GM10266 (cell line): ENCODE results near the gene ABCG1.

Experiments
- DNase-seq: peaks from one replicate; pipeline ENCODE4 v3.0.0; 2012; ENCODE audit errors: extremely low spot score
- TF ChIP-seq, protein P1 (sequence below): IDR thresholded peaks from 2 replicates; pipeline ENCODE4 v1.5.1; 2012; ENCODE audit warnings: mild to moderate bottlenecking, low read depth; ENCODE audit not compliant: control insufficient read depth, insufficient read depth; ENCODE audit errors: missing control alignments

ABCG1 gene

DNA sequence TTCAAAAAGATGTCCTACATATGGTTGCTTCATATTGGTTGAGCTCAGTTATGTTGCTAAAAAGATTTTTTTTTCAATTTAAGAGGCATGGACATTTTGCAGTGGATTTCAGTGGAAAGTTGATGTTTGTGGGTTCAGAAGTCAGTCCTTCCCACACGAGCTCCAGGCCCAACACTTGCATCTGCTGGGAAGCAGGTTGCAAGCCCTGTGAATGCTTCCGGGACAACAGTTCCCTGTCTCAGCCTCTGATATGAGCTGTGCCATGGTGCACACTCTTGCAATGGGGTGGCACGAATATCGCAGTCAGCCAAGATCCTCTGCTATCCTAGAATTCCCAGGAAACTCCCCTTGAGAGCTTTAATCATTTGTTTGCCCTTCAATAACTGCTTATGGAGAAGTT lies 30.3 kb upstream of the ABCG1 start:
- DNase-seq, result no peak
- TF ChIP-seq, protein P1, sequence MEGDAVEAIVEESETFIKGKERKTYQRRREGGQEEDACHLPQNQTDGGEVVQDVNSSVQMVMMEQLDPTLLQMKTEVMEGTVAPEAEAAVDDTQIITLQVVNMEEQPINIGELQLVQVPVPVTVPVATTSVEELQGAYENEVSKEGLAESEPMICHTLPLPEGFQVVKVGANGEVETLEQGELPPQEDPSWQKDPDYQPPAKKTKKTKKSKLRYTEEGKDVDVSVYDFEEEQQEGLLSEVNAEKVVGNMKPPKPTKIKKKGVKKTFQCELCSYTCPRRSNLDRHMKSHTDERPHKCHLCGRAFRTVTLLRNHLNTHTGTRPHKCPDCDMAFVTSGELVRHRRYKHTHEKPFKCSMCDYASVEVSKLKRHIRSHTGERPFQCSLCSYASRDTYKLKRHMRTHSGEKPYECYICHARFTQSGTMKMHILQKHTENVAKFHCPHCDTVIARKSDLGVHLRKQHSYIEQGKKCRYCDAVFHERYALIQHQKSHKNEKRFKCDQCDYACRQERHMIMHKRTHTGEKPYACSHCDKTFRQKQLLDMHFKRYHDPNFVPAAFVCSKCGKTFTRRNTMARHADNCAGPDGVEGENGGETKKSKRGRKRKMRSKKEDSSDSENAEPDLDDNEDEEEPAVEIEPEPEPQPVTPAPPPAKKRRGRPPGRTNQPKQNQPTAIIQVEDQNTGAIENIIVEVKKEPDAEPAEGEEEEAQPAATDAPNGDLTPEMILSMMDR, result no peak

DNA sequence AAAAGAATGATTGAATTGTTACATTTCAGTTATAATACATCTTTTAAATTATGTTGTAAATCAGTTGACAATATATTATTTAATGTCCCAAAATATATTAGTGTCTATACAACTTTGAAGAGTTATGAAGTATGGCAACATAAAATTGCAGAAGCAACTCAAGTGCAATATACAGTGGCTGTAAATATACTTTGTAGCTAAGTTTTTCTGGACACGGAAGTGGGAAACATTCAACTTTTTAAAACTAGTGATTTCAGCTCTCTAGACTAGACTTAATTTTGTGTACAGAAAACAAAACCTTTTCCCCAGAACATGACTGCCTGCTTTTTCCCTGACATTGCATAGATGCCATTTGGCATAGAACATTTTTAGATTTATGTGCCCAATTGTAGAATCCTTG lies 29.5 kb upstream of the ABCG1 start:
- TF ChIP-seq, protein P1, result no peak
- no peak for DNase-seq

DNA sequence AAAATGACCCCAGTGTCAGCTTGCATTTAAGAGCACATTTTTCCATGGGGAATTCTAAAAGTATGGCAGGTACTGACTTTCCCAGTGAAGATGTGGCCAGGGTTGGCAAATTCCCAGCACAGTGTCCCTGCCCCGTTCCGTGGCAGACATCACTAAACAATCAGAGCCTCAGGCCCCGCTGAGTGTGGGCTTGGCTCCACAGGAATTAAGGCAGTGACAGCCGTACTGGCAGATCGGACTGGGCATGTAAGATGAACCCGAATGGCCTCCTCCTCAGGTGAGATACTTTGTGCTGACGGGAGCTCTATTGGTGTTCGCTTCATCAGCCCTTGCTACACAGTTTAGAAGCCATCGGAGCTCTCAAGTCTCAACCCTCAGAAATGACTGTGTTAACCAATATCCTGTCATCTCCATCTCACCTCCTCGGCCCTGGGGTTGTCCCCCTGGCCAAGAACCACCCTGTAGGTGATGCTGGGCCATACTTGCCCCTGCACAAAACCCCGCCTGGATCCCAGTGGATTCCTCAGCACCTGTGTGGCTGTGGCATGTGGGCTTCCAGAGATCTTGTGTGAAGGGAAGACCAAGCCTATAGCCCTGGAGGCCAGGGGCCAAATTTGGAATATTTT lies 29.0 kb upstream of the ABCG1 start:
- DNase-seq, result no peak
- TF ChIP-seq, protein P1, result no peak

DNA sequence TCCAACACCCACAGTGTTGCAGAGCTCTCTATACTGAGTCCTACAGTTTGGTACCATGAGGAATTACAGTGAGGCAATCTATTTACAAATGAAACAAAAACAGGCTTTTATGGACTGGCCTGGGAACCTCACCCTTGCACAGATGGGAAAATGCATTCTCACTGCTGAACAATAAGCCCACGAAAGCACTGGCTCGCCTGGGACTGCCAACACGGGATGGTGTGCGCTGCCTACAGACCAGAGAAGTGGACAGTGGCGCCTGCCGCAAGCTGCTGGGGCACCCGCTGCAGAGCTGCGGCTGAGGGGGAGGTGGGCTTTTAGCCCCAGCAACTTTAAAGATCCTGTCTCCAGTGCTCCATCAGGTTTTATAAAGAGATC lies 28.5 kb upstream of the ABCG1 start:
- DNase-seq, result no peak

DNA sequence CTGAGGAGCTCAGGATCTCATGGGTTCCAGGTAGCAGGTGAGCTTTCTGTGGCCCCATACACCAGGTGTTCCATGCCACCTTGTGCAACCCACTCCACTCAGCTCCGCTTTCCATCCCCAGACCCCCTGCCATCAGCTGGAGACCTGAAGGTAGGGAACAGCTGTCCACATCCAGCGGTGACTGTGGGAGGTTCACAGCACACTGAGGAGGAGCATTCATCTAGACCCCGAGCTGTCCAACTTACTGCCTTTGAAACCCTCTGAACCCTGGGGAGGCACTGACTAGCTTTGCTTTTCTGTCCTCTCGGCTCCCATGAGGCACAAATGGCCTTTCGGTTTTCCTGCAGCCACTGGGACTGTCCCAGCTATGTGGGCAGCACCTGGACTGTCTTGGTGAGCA lies 27.9 kb upstream of the ABCG1 start:
- TF ChIP-seq, protein P1, result no peak
- no peak for DNase-seq

More for the DNA sequence above, 28.5 kb upstream of the ABCG1 start:
- TF ChIP-seq, protein P1, result no peak

DNA sequence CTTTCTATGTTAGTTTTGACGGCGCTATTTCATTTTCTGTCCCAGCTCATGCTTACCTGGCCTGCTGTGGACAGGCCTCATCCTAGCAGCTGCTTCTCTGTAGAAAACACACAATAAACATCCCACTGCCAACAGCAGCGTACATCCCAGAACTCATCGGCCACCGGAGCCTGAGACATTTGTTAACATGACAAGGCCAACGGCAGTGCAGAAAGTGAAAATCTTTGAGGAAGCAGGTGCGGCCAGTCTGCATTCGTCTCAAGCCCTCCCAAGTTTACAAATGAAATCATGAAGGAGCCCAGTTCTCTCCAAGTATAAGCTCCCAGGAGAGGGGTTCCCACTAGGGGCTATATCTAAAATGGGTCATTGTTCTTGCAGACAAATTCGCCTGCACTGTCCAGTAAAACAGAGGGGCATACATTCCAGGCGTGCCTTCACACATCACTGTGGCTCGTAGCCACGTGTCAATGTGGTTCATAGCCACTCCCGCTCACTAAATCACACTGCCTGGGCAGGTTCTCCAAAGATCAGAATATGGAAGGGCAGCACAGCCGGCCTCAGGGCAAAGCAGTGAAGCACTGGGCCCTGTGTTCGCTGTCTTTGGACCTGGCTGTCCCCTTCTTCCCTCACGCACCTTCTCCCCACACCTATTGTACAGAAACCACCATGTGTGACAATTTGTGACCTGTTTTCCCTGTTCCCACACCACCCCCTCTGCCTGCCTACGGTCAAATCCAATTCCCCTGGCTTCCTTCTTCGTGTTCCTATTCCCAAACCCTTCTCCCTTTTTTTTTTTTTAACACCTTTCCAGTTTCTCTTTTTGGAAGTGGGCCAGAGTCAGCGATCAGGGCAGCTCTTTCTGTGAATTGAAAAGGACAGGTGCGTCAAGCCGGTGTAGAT lies 27.0 kb upstream of the ABCG1 start:
- no peak for DNase-seq
- TF ChIP-seq, protein P1, result no peak

DNA sequence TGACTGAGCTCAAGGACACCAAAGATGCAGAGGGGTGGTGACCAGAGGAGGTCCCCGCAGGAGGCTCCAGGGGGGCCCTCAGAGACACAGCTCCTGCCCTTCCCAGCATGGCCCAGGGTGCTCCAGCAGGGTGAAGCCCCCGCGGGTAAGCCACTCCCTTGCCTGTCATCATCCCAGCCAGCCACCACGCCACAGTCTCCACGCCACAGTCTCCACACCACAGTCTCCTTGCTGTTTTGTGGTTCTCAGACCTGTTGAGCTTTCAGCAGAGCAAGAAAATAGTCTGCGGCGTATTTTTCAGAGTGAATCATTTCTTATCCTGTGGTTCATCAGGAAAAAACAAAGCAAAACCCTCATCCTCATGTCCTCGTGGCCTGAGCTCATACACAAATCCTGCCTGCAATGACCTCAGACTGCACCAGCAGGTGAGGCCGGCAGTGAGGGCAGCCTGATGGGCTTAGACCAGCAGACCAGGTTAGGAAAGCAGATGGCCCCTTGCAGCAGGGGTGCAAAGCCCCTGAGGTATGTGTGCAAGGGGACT lies 25.7 kb upstream of the ABCG1 start:
- TF ChIP-seq, protein P1, result no peak
- no peak for DNase-seq
